ENCODE results near the gene PGS1.

Gene PGS1

DNA sequence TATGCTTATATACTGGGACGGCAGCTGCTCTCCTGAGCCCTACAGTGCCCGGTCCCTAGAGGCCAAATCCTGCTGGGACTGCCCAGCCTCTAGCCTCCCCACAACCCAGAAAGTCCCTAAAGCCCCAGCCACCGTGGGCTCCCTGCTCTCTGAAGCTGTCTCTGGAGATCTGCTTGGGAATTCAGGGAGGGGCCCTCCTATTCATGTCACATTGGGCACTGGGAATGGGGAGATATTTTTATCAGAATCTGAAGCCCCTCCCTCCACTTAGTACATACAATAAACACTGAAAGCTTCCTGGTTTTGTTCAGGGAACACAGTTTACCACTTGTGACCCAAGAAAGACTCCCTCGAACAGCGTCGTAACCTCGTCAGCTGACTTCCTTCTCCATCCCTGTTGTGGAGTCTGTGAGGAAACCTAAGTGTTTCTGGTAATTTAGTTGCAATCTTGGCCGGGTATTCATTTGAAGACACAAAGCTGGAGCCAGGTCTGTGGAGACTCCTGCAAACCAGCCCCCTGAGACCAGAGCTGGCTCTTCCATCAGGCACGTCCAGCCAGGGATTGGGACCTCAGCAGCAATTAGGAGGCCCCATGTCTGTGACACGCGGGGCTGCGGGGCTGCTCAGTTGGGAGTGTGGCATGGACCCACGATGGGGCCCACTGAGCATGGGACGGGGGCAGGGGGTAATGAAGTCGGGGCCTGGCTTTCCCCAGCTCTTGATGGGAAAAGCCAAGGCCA is 38.5 kb downstream of the PGS1 start:
- Histone ChIP-seq H3K4me1 (ENCODE audit: control insufficient read depth, insufficient read depth, low read length, poor library complexity, severe bottlenecking) (peaks cover 29% of the 10 kb centered on the region), H3K27ac (ENCODE audit: insufficient read depth, low read length, poor library complexity, severe bottlenecking) (peak overlapping the region; percentile 8), H3K4me3 (ENCODE audit: insufficient read depth, low read depth, low read length, poor library complexity, severe bottlenecking) (no peak overlapping the region), H3K36me3 (ENCODE audit: control insufficient read depth, insufficient read depth, low read length) (peaks cover 36% of the 10 kb centered on the region), H3K9me3 (ENCODE audit: control insufficient read depth, low read length) (no peaks in the 10 kb centered on the region), H3K27me3 (replicated peaks; ENCODE audit: control insufficient read depth, insufficient read depth, low read length, poor library complexity, severe bottlenecking) (no peaks in the 10 kb centered on the region)
- no peak for DNase-seq

DNA sequence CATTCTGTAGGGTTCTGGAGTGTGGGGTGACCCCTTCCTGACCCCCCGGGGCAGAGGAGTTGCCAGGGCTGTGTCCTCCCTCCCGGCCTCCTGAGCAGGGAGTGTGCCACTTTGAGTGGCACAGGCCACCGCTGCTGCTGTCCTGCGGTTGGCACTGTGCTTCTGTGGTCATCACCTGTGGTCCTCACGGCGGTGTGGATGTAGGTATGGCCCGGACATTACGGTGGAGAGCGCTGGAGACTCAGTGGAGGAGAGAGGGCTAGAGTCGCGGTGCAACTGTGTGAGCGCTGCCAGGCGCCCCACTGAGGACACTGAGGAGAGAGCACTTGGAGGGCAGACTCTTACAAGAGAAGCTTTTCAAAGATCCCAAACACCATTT is 39.1 kb downstream of the PGS1 start:
- H3K27ac ChIP-seq (ENCODE audit: insufficient read depth, low read length, poor library complexity, severe bottlenecking) = no peak overlapping the region

DNA sequence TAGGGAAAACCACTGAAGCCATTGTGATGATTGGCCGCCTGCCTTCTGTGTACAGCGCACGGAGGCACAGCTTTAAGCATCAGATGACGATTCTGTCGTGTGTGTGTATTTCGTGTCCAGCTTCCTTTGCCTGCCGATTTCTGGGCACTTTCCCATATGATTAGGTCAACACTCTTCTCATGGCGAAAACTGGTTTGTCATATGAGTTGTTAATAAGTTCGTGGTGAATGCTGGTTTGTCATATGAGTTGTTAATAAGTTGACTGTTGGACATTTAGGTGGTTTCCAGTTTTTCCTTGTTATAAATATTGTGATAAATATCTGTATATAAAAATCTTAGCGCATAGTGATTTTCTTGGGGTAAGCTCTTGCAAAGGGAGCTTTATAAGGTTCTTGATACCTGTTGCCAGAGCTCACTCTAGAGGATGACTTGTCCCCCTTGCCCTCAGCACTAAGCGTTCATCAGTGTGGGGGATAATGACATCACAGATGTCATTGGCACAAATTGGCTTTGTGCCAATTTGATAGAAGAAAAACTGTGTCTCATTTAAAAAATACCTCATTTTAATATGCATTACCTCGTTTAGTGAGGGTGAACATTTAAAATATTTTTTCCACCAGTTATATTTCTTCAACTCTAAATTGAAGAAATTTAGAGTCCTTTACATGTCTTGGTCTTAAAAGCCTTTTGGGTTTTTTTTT is 40.0 kb downstream of the PGS1 start:
- H3K4me1 ChIP-seq (ENCODE audit: control insufficient read depth, insufficient read depth, low read length, poor library complexity, severe bottlenecking) = peaks cover 18% of the 10 kb centered on the region
- H3K9me3 ChIP-seq (ENCODE audit: control insufficient read depth, low read length) = no peaks in the 10 kb centered on the region
- H3K27ac ChIP-seq (ENCODE audit: insufficient read depth, low read length, poor library complexity, severe bottlenecking) = no peak overlapping the region
- H3K27me3 ChIP-seq (replicated peaks; ENCODE audit: control insufficient read depth, insufficient read depth, low read length, poor library complexity, severe bottlenecking) = no peaks in the 10 kb centered on the region
- H3K36me3 ChIP-seq (ENCODE audit: control insufficient read depth, insufficient read depth, low read length) = peaks cover 43% of the 10 kb centered on the region
- no peak for DNase-seq
- H3K4me3 ChIP-seq (ENCODE audit: insufficient read depth, low read depth, low read length, poor library complexity, severe bottlenecking) = no peak overlapping the region

More for the DNA sequence above, 39.1 kb downstream of the PGS1 start:
- peaks cover 28% of the 10 kb centered on the region for H3K4me1 ChIP-seq (ENCODE audit: control insufficient read depth, insufficient read depth, low read length, poor library complexity, severe bottlenecking)
- no peak overlapping the region for H3K4me3 ChIP-seq (ENCODE audit: insufficient read depth, low read depth, low read length, poor library complexity, severe bottlenecking)
- no peak for DNase-seq
- no peaks in the 10 kb centered on the region for H3K27me3 ChIP-seq (replicated peaks; ENCODE audit: control insufficient read depth, insufficient read depth, low read length, poor library complexity, severe bottlenecking)
- no peaks in the 10 kb centered on the region for H3K9me3 ChIP-seq (ENCODE audit: control insufficient read depth, low read length)
- peaks cover 38% of the 10 kb centered on the region for H3K36me3 ChIP-seq (ENCODE audit: control insufficient read depth, insufficient read depth, low read length)

DNA sequence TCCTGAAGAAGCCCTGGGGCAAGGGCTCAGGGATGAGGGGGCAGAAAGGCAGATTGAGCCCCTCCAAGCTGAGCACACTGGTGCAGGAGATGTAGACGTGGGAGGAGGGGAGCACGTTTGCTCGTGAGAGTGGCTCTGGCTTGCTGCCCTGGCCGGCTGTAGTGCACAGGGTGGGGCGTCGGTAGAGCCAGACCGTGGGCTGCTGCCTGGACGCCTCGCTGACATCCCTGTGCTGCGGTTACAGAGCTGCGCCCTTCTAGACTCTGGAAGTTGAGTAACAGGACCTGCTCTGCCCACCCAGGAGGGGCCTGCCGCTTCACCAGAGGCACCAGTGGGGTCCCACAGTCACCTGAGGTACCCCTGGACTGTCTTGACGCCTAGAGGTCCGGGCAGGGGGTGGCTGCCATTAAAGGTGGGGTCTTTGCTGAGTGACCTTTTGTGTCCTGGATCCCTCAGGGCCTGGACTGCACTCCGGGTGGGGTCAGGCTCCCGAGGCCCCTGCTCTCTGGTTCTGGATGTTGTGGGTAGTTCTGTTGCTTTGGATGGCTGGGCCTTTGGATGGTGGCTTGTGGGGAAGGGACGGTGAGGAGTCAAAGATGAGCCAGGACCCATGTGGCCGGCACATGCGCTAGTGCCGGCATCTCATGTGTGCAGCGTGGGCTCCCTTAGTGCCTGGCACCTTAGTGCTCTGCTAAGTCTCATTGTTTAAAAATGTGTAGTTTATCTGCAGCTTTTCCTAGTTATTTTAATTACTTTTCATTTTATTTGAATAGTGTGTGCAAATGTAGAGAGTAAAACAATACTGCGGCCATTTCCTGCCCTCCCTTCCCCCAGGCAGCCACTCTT is 41.7 kb downstream of the PGS1 start:
- no peak for DNase-seq
- Histone ChIP-seq H3K36me3 (ENCODE audit: control insufficient read depth, insufficient read depth, low read length) (peaks cover 57% of the 10 kb centered on the region), H3K4me3 (ENCODE audit: insufficient read depth, low read depth, low read length, poor library complexity, severe bottlenecking) (no peak overlapping the region), H3K9me3 (ENCODE audit: control insufficient read depth, low read length) (no peaks in the 10 kb centered on the region), H3K27ac (ENCODE audit: insufficient read depth, low read length, poor library complexity, severe bottlenecking) (no peak overlapping the region), H3K4me1 (ENCODE audit: control insufficient read depth, insufficient read depth, low read length, poor library complexity, severe bottlenecking) (peaks cover 1% of the 10 kb centered on the region), H3K27me3 (replicated peaks; ENCODE audit: control insufficient read depth, insufficient read depth, low read length, poor library complexity, severe bottlenecking) (no peaks in the 10 kb centered on the region)

DNA sequence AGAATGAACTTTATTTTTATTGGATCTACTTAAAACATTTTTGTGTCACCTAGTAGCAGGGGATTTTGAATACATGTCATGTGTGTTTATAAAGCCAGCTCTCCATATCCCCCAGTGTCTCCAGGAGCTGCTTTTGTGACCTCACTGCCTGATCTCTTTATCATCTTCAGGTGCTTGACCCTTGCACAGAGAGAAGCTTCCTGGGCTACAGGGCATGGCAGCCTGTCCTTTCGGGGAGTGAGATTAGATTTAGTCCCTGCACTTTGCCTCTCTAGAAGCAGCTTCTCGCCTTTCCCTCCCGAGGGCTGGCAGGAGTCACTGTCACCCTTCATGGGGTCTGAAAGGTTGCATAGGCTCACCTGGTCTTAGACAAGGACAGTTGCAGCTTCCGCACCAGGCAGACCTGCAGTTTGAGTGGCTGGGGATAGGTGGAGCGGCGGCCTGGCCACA is 42.7 kb downstream of the PGS1 start:
- DNase-seq = no peak
- no peaks in the 10 kb centered on the region for H3K27me3 ChIP-seq (replicated peaks; ENCODE audit: control insufficient read depth, insufficient read depth, low read length, poor library complexity, severe bottlenecking)
- H3K9me3 ChIP-seq (ENCODE audit: control insufficient read depth, low read length) = no peaks in the 10 kb centered on the region
- H3K36me3 ChIP-seq (ENCODE audit: control insufficient read depth, insufficient read depth, low read length) = peaks cover 64% of the 10 kb centered on the region
- no peak overlapping the region for H3K27ac ChIP-seq (ENCODE audit: insufficient read depth, low read length, poor library complexity, severe bottlenecking)
- H3K4me1 ChIP-seq (ENCODE audit: control insufficient read depth, insufficient read depth, low read length, poor library complexity, severe bottlenecking) = no peaks in the 10 kb centered on the region
- no peak overlapping the region for H3K4me3 ChIP-seq (ENCODE audit: insufficient read depth, low read depth, low read length, poor library complexity, severe bottlenecking)

DNA sequence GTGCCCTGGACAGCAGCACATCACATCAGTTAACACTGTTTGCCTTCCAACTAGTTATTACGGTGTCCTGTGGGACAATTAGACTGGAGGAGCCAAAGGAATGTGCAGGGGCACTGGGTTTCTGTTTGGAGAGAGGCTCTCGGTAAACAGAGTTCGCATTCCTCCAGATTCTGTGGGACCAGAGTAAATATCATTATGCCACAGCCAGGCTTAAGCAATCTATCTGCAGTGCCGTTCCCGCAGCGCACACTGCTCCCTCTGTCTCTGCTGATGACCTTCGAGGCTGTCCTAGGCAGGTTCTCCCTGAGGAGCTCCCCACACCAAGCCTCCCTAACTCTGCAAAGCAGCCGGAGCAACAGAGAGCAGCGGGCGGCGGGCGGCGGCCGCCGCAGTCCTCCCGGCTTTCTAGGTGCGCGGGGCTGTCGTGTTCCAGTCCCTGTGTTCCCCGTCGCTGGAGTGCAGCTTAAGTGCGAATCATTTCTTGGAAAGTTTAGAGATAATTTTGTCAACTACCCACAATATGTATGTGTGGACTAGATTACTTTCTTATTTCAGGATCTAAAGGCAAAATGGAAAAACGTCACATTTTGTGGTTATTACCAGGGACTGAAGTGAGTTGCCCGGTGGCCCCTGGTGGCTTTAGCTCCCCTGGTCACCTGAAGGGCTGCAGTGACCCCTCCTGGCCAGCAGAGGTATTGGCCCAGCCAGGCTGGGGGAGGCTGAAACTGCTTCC is 43.3 kb downstream of the PGS1 start:
- Histone ChIP-seq H3K36me3 (ENCODE audit: control insufficient read depth, insufficient read depth, low read length) (peaks cover 68% of the 10 kb centered on the region), H3K9me3 (ENCODE audit: control insufficient read depth, low read length) (no peaks in the 10 kb centered on the region), H3K4me3 (ENCODE audit: insufficient read depth, low read depth, low read length, poor library complexity, severe bottlenecking) (no peak overlapping the region), H3K4me1 (ENCODE audit: control insufficient read depth, insufficient read depth, low read length, poor library complexity, severe bottlenecking) (no peaks in the 10 kb centered on the region), H3K27me3 (replicated peaks; ENCODE audit: control insufficient read depth, insufficient read depth, low read length, poor library complexity, severe bottlenecking) (no peaks in the 10 kb centered on the region), H3K27ac (ENCODE audit: insufficient read depth, low read length, poor library complexity, severe bottlenecking) (no peak overlapping the region)
- DNase-seq = peak; percentile 49 to 64 (median 57)

DNA sequence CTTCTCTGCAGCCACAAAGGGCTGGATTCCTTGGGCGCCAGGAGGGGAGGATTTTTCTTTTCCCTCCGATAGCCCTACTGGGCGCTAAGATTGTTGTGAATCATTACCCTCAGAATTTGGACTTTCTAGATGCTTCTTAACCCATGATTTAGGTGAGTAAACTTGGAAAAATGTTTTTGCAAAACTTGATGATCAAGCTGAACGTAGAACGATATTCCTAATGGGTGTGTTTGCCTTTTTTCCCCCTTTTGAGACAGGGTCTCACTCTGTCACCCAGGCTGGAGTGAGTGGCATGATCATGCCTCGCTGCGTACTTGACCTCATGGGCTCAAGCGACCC is 43.8 kb downstream of the PGS1 start:
- no peaks in the 10 kb centered on the region for H3K4me1 ChIP-seq (ENCODE audit: control insufficient read depth, insufficient read depth, low read length, poor library complexity, severe bottlenecking)
- peaks cover 68% of the 10 kb centered on the region for H3K36me3 ChIP-seq (ENCODE audit: control insufficient read depth, insufficient read depth, low read length)
- H3K4me3 ChIP-seq (ENCODE audit: insufficient read depth, low read depth, low read length, poor library complexity, severe bottlenecking) = no peak overlapping the region

DNA sequence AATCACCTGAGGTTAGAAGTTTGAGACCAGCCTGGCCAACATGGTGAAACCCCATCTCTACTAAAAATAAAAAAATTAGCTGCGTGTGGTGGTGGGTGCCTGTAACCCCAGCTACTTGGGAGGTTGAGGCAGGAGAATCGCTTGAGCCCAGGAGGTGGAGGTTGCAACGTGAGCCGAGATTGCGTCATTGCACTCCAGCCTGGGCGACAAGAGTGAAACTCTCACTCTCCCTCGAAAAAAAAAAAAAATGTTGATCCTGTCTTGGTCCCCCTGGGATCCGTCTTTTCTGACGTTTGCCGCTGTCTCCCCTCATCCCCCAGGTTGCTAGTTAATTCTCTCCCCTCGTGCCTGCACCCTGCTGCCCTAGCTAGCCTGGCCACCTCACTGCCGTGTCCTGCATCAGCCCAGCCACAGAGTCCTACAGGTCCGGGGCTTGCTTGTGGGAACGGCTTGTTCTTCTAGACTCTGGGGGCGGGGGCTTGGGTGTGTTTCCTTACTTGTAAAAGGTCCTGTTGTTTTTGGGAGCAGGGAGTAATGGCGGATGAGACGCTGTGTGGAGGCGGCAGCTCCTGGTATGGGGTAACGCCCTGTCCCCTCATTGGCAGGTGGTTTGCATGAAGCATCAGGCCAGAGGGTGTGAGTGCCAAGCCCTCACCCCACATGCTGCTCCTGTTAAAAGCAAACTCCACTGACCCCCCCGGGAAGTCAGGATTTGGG is 44.6 kb downstream of the PGS1 start:
- Histone ChIP-seq H3K4me3 (ENCODE audit: insufficient read depth, low read depth, low read length, poor library complexity, severe bottlenecking) (no peak overlapping the region), H3K27me3 (replicated peaks; ENCODE audit: control insufficient read depth, insufficient read depth, low read length, poor library complexity, severe bottlenecking) (no peaks in the 10 kb centered on the region), H3K36me3 (ENCODE audit: control insufficient read depth, insufficient read depth, low read length) (peaks cover 72% of the 10 kb centered on the region), H3K9me3 (ENCODE audit: control insufficient read depth, low read length) (no peaks in the 10 kb centered on the region), H3K4me1 (ENCODE audit: control insufficient read depth, insufficient read depth, low read length, poor library complexity, severe bottlenecking) (no peaks in the 10 kb centered on the region), H3K27ac (ENCODE audit: insufficient read depth, low read length, poor library complexity, severe bottlenecking) (no peak overlapping the region)
- no peak for DNase-seq

More for the DNA sequence above, 43.8 kb downstream of the PGS1 start:
- Histone ChIP-seq H3K27ac (ENCODE audit: insufficient read depth, low read length, poor library complexity, severe bottlenecking) (no peak overlapping the region), H3K27me3 (replicated peaks; ENCODE audit: control insufficient read depth, insufficient read depth, low read length, poor library complexity, severe bottlenecking) (no peaks in the 10 kb centered on the region), H3K9me3 (ENCODE audit: control insufficient read depth, low read length) (no peaks in the 10 kb centered on the region)
- no peak for DNase-seq

DNA sequence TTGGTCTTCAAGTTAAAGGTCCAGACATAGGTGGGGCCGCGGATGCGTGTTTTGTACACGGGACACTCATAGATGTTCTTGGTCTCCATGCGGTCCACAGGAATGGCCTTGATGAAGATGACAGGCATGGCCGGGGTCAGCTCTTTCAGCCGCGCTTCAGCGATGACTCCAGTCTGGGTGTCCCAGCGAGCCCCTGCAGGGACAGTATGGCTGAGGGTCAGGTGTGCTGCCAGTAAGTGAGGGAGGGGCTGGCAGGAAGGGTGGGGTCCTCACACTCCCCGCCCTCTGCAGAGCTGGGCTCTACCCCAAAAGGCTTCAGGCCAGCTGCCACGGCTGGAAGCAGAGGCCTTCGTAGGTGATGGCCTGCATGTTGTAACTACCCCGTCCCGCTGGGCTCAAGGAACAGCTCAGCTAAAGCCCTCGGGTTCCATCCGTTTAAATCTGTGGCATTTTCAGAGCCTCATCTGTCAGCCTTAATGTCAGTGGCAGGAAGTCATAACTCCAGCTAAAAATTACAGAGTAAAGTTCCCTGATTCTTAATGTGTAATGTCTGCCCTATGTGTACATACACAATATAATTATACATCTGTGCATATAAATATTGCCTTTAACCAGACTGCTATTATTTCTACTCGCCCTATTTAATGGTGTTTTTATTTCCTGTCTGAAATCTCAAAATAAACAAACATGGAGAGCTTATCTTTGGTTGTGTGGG is 45.7 kb downstream of the PGS1 start:
- Histone ChIP-seq H3K27me3 (replicated peaks; ENCODE audit: control insufficient read depth, insufficient read depth, low read length, poor library complexity, severe bottlenecking) (no peaks in the 10 kb centered on the region), H3K36me3 (ENCODE audit: control insufficient read depth, insufficient read depth, low read length) (peaks cover 83% of the 10 kb centered on the region), H3K4me3 (ENCODE audit: insufficient read depth, low read depth, low read length, poor library complexity, severe bottlenecking) (no peak overlapping the region), H3K9me3 (ENCODE audit: control insufficient read depth, low read length) (no peaks in the 10 kb centered on the region), H3K27ac (ENCODE audit: insufficient read depth, low read length, poor library complexity, severe bottlenecking) (no peak overlapping the region), H3K4me1 (ENCODE audit: control insufficient read depth, insufficient read depth, low read length, poor library complexity, severe bottlenecking) (no peaks in the 10 kb centered on the region)
- DNase-seq = no peak
